ENCODE measurements around the gene RTBDN. TPM values are rescaled to one million over a fixed set of nuclear protein-coding genes. Genes with fewer than 3 reads are reported as not detected.
A peak's percentile ranks its signal among the peaks of the same experiment; 100 is the strongest.

RTBDN gene
- total and polyA plus RNA-seq, 10 of the 15 experiments (the other 5 are each of a cell fraction or from before 2014, with no cell fraction given) = 0.45 TPM; not detected in 9

- TF ChIP-seq E2F4 (IDR thresholded peaks at IDR 0.05; ENCODE audit: low read depth, low read length) (no peak), CTCF (IDR thresholded peaks at IDR 0.05 in 2 of 3, conservative IDR thresholded peaks at IDR 0.05 in 1 of 3; ENCODE audit: control insufficient read depth in 2 of 3, extremely low read depth in 1 of 3, insufficient read depth in 1 of 3, low read depth in 3 of 3, low read length in 3 of 3) (peak; percentile 94 to 98 (median 96); a peak in 5 of 6 replicates), STAT1 (conservative IDR thresholded peaks at IDR 0.05) (peak; percentile 56; the same call in 1 of the 2 replicates), LARP7 (IDR thresholded peaks at IDR 0.05) (peak; percentile 51; the same call in 1 of the 2 replicates), RB1 (IDR thresholded peaks at IDR 0.05; ENCODE audit: borderline replicate concordance) (peak; percentile 86), MYB (IDR thresholded peaks at IDR 0.05; ENCODE audit: borderline replicate concordance, low read depth, low read length) (0 out of 2 replicates have a peak, but pooled peaks have one; percentile 28), JUNB (IDR thresholded peaks at IDR 0.05) (no peak), ELK1 (IDR thresholded peaks at IDR 0.05; ENCODE audit: low read depth, low read length) (no peak), MEF2B (IDR thresholded peaks at IDR 0.05; ENCODE audit: partially characterized antibody, poor library complexity, severe bottlenecking) (peak; percentile 17), USF2 (IDR thresholded peaks at IDR 0.05; ENCODE audit: borderline replicate concordance, low read depth, low read length) (no peak), NBN (IDR thresholded peaks at IDR 0.05) (peak; percentile 95), CHD2 (IDR thresholded peaks at IDR 0.05; ENCODE audit: borderline replicate concordance, low read depth, low read length) (0 out of 2 replicates have a peak, but pooled peaks have one; percentile 25), POLR2AphosphoS2 (IDR thresholded peaks at IDR 0.05; ENCODE audit: low read depth, low read length) (0 out of 2 replicates have a peak, but pooled peaks have one; percentile 46), MAX (IDR thresholded peaks at IDR 0.05; ENCODE audit: low read depth, low read length) (0 out of 2 replicates have a peak, but pooled peaks have one; percentile 27), YY1 (IDR thresholded peaks at IDR 0.05; ENCODE audit: low read depth, low read length) (peak; percentile 79; the same call in 1 of the 2 replicates), RELA (IDR thresholded peaks at IDR 0.05; ENCODE audit: borderline replicate concordance, partially characterized antibody) (peak; percentile 77), RAD51 (IDR thresholded peaks at IDR 0.05) (peak; percentile 29; the same call in 1 of the 2 replicates), DPF2 (IDR thresholded peaks at IDR 0.05) (no peak), POLR2AphosphoS5 (IDR thresholded peaks at IDR 0.05; ENCODE audit: low read length) (no peak), HDGF (IDR thresholded peaks at IDR 0.05) (peak; percentile 52; the same call in 1 of the 2 replicates), BHLHE40 (IDR thresholded peaks at IDR 0.05; ENCODE audit: borderline replicate concordance in 1 of 2, low read depth in 2 of 2, low read length in 1 of 2) (peak; percentile 52 to 59; a peak in 2 of 4 replicates), SP1 (IDR thresholded peaks at IDR 0.05; ENCODE audit: low read depth, low read length) (peak; percentile 22), EED (IDR thresholded peaks at IDR 0.05; ENCODE audit: low read depth) (0 out of 2 replicates have a peak, but pooled peaks have one; percentile 47)
Observed at GRCh38 chr19:12796146-12797071, 38.0 kb downstream of the RTBDN start (continued).
